ENCODE data around the gene S100A7.
"Not testable (repeated sequence)": the region's sequence is repeated elsewhere in the genome, so short reads cannot be mapped to it uniquely, and the experiment has no call there.

S100A7 gene

DNA sequence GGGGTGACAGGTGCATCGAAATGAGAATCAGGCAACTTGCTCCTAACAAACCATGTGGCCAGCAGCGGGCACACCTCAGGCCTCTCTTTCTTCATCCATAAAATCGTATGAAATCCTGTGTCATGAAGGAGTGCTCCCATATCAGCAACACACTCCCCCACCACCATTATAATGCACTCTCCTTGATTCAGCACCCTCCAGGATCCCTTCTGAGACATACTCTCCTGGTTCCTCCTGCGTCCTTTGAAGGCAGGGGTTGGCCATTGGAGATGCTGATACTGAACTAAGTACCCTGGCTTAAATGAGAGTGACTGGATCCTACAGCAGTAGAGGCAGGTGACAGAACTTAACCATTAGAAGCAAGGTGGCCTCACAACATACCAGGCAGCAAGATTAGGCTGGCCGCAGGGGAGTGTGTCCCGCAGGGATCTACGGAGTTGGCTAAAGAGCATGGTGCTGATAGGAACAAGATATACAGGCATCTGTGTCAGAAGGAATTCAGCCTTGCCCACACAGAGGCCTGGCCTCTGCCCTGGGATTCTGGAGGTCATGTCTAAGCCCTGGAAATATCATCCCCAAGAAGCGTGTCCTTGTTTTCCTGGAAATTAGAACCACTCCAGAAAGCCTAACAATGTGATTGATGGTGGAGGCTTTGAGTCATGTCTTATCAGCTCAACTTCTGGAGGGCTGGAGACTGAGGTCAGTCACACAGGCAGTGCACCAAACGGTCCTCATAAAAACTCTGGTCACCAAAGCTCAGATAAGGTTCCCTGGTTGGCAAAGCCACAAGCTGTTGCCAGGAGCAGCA lies 27.4 kb downstream of the S100A7 start:
- FAIRE-seq (no peak), DNase-seq (ENCODE audit: insufficient read length, low spot score) (no peak)

DNA sequence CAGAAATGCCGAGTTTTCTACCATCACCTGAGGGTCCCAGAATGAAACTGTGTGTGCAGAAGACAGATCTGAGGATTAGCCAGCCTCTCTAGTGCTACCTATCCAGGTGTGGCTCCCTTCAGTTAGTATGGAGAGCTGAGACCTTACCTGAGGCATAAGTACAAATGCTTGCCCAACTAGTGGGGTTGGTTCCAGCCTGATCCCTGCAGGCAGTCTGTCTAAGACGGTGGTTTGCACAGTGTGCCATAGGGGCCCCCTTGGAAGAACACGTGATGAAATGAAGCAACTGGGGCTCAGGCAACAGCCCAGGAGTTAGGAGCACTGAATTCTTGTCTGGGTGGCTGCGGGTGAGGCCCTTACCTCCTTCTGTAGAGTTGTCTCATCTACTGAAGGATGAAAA lies 28.5 kb downstream of the S100A7 start:
- no peak for DNase-seq (ENCODE audit: insufficient read length, low spot score)
- FAIRE-seq: no peak

DNA sequence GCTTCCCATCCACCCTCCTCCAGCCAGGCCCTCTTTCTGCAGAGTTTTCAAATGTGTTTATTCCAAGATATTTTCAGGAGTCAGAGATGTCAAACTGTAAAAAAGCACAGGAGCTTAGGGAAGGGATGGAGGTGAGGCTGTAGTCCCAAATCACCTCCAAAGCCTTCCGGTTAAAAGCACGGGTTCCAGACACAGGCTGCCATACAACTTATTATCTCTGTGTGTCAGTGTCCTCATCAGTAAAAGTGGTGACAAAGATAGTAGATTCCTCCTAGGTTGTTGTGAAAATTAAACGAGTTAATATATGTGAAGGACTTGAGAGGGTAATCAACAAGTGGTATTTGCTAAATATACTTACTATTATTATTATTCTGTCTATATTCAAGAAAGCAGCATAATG lies 29.0 kb downstream of the S100A7 start:
- DNase-seq (ENCODE audit: insufficient read length, low spot score) (no peak), FAIRE-seq (no peak)

DNA sequence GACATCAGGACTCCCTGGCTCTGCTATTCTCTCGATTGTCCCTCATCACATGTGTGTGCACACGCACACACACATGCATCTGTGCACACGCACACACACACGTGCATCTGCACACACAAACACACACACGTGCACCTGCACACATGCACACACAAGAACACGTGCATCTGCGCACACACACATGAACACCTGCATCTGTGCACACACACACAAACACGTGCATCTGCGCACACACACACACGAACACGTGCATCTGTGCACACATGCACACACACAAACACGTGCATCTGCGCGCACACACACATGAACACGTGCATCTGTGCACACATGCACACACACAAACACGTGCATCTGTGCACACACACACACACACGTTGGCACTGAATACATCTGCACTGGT lies 29.4 kb downstream of the S100A7 start:
- DNase-seq (ENCODE audit: insufficient read length, low spot score) (no peak), FAIRE-seq (no peak)

- no peak for FAIRE-seq
- DNase-seq (ENCODE audit: insufficient read length, low spot score): no peak
Observed at GRCh38 chr1:153430561-153430960, 29.9 kb downstream of the S100A7 start.

DNA sequence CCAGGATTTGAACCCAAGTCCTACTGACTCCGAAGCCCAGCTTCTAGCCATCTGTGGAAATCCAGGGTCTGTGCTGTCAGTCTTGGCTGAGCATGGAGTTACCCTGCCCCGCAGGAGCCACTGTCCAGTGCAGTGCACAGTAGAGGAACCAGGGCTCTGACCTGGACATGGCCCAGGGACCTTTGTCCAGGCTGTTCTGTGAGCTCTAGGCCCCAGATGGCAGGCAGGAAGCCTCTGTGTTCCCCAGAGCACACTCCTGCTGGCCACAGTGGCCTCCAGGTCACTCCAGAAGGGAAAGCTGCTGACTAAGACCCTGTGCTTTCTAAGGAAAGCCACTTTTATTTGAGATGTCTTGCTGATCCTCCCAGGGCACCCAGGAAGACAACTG lies 30.3 kb downstream of the S100A7 start:
- FAIRE-seq: no peak

GRCh38 chr1:153429266-153430165 lies 30.9 kb downstream of the S100A7 start:
- no peak for FAIRE-seq
- DNase-seq (ENCODE audit: insufficient read length, low spot score): no peak

More for the DNA sequence above, 30.3 kb downstream of the S100A7 start:
- DNase-seq (ENCODE audit: insufficient read length, low spot score): no peak

GRCh38 chr1:153428791-153429190 lies 31.7 kb downstream of the S100A7 start:
- FAIRE-seq: no peak

DNA sequence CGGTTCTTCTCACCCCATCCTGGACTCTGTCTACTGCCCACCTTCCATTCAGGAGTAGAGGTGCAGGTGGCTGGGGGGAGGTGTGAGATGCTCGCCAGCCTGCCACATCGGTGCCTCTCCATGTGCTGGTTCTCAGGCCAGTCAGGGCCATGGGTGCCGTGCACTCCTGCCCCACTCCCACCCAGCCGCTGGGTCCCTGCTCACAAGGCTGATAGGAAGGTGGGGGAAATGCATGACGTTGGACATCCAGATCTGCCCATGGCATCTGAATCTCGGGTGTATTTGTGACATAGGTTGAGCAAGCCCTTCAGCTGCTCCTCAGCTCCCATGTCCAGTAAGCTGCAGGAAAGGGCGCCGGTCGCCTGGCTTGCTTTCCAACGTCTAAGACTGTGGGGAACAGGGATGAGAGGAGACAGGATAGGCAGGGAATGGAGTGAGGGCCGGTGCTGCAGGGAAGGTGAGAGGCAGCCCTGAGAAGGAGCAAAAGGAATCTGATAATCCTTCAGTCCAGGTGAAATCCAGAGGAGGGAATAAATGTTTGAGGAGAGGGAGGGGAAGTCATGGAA lies 32.3 kb downstream of the S100A7 start:
- DNase-seq (ENCODE audit: insufficient read length, low spot score) (no peak), FAIRE-seq (no peak)

More at GRCh38 chr1:153428791-153429190, 31.7 kb downstream of the S100A7 start:
- no peak for DNase-seq (ENCODE audit: insufficient read length, low spot score)

DNA sequence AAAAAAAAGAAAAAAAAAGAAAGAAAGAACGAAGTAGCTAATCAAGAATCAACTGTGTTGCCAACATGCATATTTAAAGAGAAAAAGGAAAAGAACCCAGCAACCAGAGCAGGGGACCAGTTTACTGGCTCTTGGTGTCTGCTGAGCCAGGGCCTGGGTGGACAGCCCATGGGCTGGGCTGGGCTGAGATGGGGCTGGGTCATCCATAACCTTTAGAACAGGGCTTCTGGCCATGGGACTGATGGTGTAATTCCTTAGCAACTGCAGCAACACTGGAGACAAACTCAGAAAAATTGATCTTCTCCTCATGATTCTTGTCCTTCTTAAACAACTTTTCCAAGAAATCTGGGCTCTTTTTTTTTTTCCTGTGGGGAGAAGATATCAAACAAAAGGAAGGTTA lies 33.6 kb downstream of the S100A7 start:
- DNase-seq (ENCODE audit: insufficient read length, low spot score) (no peak), FAIRE-seq (no peak)

DNA sequence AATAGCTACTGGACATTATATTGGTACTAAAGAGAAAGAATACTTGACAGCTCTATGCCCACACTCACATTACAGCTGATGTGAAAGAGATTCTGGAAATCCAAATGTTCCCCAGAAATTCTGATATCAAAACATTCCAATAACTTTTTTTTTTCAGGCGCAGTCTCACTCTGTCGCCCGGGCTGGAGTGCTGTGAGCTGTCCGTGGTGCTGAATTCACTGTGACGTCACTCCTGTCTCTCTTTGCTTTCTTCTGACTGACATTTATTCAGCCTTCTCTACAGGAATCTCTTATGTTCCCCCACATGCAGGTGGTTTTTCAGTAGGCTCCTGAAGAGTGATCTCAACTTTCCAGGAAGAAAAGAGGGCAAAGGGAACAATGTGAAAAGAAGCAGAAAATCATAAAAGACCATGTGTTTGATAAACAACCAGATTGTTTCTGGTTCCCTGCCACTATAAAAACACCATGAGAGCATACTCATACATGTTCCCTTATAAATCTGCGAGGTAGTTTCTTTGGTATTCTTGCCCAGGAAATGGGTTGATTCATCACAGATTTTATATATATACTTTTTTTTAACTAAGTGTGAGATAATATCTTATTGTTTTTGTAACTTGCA lies 37.9 kb downstream of the S100A7 start:
- DNase-seq (ENCODE audit: insufficient read length, low spot score): peak; percentile 41
- FAIRE-seq: peak; percentile 71

GRCh38 chr1:153420306-153420705 lies 40.1 kb downstream of the S100A7 start:
- DNase-seq (ENCODE audit: insufficient read length, low spot score) (no peak), FAIRE-seq (no peak)

DNA sequence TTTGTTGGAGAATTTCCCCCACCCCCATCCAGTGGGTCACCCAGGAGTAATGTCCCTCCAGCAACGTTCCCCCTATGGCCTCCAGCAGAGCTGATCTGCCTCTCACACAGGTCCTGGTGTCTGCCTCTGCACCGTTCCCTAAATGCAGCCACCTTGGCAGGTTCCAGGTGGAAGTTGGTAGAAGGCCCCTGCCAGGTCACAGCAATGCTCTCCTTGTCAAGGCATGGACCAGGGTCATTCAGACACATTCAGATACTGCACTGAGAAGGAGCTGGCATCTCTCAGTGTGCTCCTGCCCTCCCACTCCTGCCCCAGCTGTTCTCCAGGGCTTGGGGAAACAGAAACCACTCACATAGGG lies 41.0 kb downstream of the S100A7 start:
- FAIRE-seq; DNase-seq (ENCODE audit: insufficient read length, low spot score): not testable (repeated sequence)

DNA sequence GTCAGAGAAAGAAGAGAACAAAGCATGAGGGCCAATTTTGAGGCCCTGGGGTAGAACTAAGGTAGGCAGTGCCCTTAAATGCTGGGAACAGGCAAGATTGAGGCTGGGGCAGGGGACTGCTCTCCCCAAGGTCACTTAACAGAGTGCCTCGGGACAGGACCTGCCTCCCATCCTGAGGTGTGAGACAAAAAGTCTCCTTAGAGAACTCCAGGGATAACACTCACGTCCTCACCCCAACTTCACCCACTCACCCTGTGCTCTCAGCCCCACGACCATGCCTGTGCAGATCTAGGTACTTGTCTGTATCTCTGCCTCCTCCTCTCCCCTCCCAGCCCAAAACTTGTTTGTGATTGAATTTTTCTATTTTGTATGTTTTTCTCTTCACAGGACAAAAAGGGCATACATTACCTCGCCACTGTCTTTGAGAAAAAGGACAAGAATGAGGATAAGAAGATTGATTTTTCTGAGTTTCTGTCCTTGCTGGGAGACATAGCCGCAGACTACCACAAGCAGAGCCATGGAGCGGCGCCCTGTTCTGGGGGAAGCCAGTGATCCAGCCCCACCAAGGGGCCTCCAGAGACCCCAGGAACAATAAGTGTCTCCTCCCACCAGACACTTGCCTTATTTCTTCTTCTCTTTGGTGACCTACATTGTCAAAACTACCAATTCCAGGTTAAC lies 41.6 kb downstream of the S100A7 start:
- FAIRE-seq: not testable (repeated sequence)

GRCh38 chr1:153417136-153417888 lies 43.1 kb downstream of the S100A7 start:
- DNase-seq (ENCODE audit: insufficient read length, low spot score): no peak
- no peak for FAIRE-seq

More for the DNA sequence above, 41.6 kb downstream of the S100A7 start:
- not testable (repeated sequence) for DNase-seq (ENCODE audit: insufficient read length, low spot score)

- DNase-seq (ENCODE audit: insufficient read length, low spot score) (no peak), FAIRE-seq (no peak)
Observed at GRCh38 chr1:153415850-153416570, 44.4 kb downstream of the S100A7 start, which contains the start of gene S100A7A. TSS of gene S100A7A (plus strand) at chr1:153416520. CDS start at chr1:153418083, 1,563 bp downstream.

DNA sequence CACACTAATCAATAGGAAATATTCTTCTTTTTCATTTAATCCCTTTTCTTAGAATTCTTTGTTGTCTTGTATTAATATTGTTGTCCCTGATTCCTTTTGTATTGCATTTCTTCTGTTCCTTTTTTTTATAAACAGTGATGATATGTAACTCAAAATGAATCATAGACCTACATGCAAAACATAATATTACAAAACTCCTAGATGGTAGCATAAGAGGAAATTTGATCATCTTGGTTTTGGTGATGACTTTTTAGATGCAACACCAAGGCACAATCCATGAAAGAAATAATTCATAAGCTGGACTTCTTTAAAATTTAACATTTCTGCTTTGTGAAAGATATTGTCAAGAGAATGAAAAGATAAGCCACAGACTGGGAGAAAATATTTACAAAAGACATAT lies 46.5 kb downstream of the S100A7 start:
- not testable (repeated sequence) for DNase-seq (ENCODE audit: insufficient read length, low spot score); FAIRE-seq
